CD14-positive monocyte (primary cell): Measurements from ENCODE around the gene HOXB8. TPM values are rescaled to one million over a fixed set of nuclear protein-coding genes. Genes with fewer than 3 reads are reported as not detected.

Experiments
- DNase-seq, 3 donors: peaks; one replicate each; pipeline ENCODE4 v3.0.0-alpha.2; 2011 to 2022
- H2AFZ ChIP-seq: 2 replicates; pipeline ENCODE4 v1.6.0; 2012; ENCODE audit warnings: mild to moderate bottlenecking, low read depth, low read length, inconsistent platforms; ENCODE audit not compliant: insufficient read depth, poor library complexity, severe bottlenecking
- H3K27ac ChIP-seq, 2 donors: 1 replicate in 1 of 2; 2 replicates in 1 of 2; pipeline ENCODE4 v1.5.1; 2012 to 2013; ENCODE audit warnings: low read length in 2 of 2, control low read depth in 1 of 2, inconsistent platforms in 1 of 2, low read depth in 1 of 2, mild to moderate bottlenecking in 1 of 2
- H3K27me3 ChIP-seq, 2 donors: one replicate each; pipeline versions ENCODE4 v1.6.0 to v1.6.1; 2011 to 2013; ENCODE audit warnings: low read length in 2 of 2; ENCODE audit not compliant: control insufficient read depth in 2 of 2, insufficient read depth in 2 of 2
- H3K36me3 ChIP-seq, 2 donors: replicated peaks in 1 of 2; 1 replicate in 1 of 2; 2 replicates in 1 of 2; pipeline versions ENCODE4 v1.5.1 to v1.6.1; 2012 to 2013; ENCODE audit warnings: low read length in 2 of 2, control low read depth in 1 of 2, inconsistent platforms in 1 of 2, mild to moderate bottlenecking in 1 of 2; ENCODE audit not compliant: insufficient read depth in 2 of 2, control insufficient read depth in 1 of 2
- H3K4me1 ChIP-seq, 2 donors: 1 replicate in 1 of 2; 2 replicates in 1 of 2; pipeline versions ENCODE4 v1.5.1 to v1.6.1; 2012 to 2013; ENCODE audit warnings: low read length in 2 of 2, control low read depth in 1 of 2, inconsistent platforms in 1 of 2, mild to moderate bottlenecking in 1 of 2, moderate library complexity in 1 of 2; ENCODE audit not compliant: insufficient read depth in 2 of 2, control insufficient read depth in 1 of 2
- H3K4me2 ChIP-seq: replicated peaks from 2 replicates; pipeline ENCODE3; 2012; ENCODE audit warnings: low read length, moderate library complexity, mild to moderate bottlenecking; ENCODE audit not compliant: poor library complexity, severe bottlenecking; ENCODE audit errors: extremely low read depth
- H3K4me3 ChIP-seq, 3 experiments: fragments of 200-600 bp in 1 of 3; sonication (generic) in 1 of 3; replicated peaks in 1 of 3; 1 replicate in 2 of 3; 2 replicates in 1 of 3; pipeline ENCODE4 v1.5.1; 2011 to 2013; ENCODE audit warnings: low read length in 3 of 3, mild to moderate bottlenecking in 3 of 3, control low read depth in 2 of 3, low read depth in 2 of 3, inconsistent platforms in 1 of 3, moderate library complexity in 1 of 3
- H3K79me2 ChIP-seq: 2 replicates; pipeline ENCODE4 v1.6.0; 2012; ENCODE audit warnings: mild to moderate bottlenecking, control low read depth, inconsistent platforms, low read length, moderate library complexity; ENCODE audit not compliant: insufficient read depth
- H3K9ac ChIP-seq: 2 replicates; pipeline ENCODE4 v1.6.0; 2017; ENCODE audit warnings: low read length, mild to moderate bottlenecking; ENCODE audit not compliant: insufficient read depth, poor library complexity, severe bottlenecking
- H3K9me3 ChIP-seq, 2 donors: replicated peaks in 1 of 2; 1 replicate in 1 of 2; 2 replicates in 1 of 2; pipeline versions ENCODE4 v1.5.1 to v1.6.1; 2012 to 2013; ENCODE audit warnings: low read length in 2 of 2, control low read depth in 1 of 2; ENCODE audit not compliant: control insufficient read depth in 1 of 2, insufficient read depth in 1 of 2
- H4K20me1 ChIP-seq: 2 replicates; pipeline ENCODE4 v1.6.0; 2012; ENCODE audit warnings: mild to moderate bottlenecking, low read length, control low read depth, moderate library complexity; ENCODE audit not compliant: insufficient read depth
- H3K27ac Mint-ChIP-seq, 7 donors: one replicate each; pipeline ENCODE4 v1.8.0; 2020; ENCODE audit warnings: mild to moderate bottlenecking in 7 of 7, mixed read lengths in 7 of 7, moderate library complexity in 6 of 7, inconsistent platforms in 2 of 7
- H3K27me3 Mint-ChIP-seq, 3 donors: one replicate each; pipeline ENCODE4 v1.8.0; 2021 to 2022; ENCODE audit warnings: low read depth in 3 of 3, mild to moderate bottlenecking in 3 of 3, mixed read lengths in 3 of 3, moderate library complexity in 3 of 3, inconsistent platforms in 1 of 3
- H3K36me3 Mint-ChIP-seq, 2 donors: one replicate each; pipeline ENCODE4 v1.8.0; 2020; ENCODE audit warnings: mixed read lengths in 2 of 2, inconsistent platforms in 1 of 2, mild to moderate bottlenecking in 1 of 2
- H3K4me1 Mint-ChIP-seq: one replicate; pipeline ENCODE4 v1.8.0; 2020; ENCODE audit warnings: mild to moderate bottlenecking, mixed read lengths
- H3K4me3 Mint-ChIP-seq, 2 donors: one replicate each; pipeline ENCODE4 v1.8.0; 2020; ENCODE audit warnings: mild to moderate bottlenecking in 2 of 2, mixed read lengths in 2 of 2, moderate library complexity in 1 of 2
- H3K9me3 Mint-ChIP-seq, 7 donors: one replicate each; pipeline ENCODE4 v1.8.0; 2020 to 2022; ENCODE audit warnings: mixed read lengths in 7 of 7, mild to moderate bottlenecking in 6 of 7, moderate library complexity in 6 of 7, inconsistent platforms in 2 of 7
- CTCF ChIP-seq: fragments of 200-600 bp; IDR thresholded peaks from one replicate; pipeline ENCODE4 v1.8.0; 2022; ENCODE audit warnings: antibody characterized with exemption, mild to moderate bottlenecking
- WGBS: methylation state at CpG from one replicate; pipeline ENCODE4 v1.1.5; 2013; ENCODE audit warnings: missing lambda C conversion rate; ENCODE audit not compliant: insufficient coverage; 5-methylcytosine and 5-hydroxymethylcytosine counted together
- intact Hi-C, 2 donors: fragments of 100-400 bp; cut with micrococcal nuclease; formaldehyde crosslinking; loops; one replicate each; pipeline versions ENCODE4 v1.15.0 to v1.15.1; 2023
- polyA plus RNA-seq, 3 donors: library from polyadenylated mRNA; depleted of rRNA in 1 of 3; unstranded in 2 of 3; stranded (reverse) in 1 of 3; fragments of 300-500 nt in 2 of 3; fragments of >200 nt in 1 of 3; fragmentation: Illumina TruSeq in 2 of 3; gene quantifications; 1 replicate in 2 of 3; 2 replicates in 1 of 3; pipeline ENCODE4 v1.2.3, GENCODE V29; 2012 to 2021

HOXB8 gene
- polyA plus RNA-seq, 3 donors, result not detected

- intact Hi-C loops, result no loop called here
- 100% methylated on average over 1 of the region's 5 CpGs for WGBS
These were observed 13.7 kb upstream of the HOXB8 start for GRCh38 chr17:48628649-48629410.

More at GRCh38 chr17:48628649-48629410, 13.7 kb upstream of the HOXB8 start:
- Mint-ChIP-seq H3K36me3 (peaks cover 0 to 3% of the 10 kb centered on the region in 2 donors), H3K4me3 (peak overlapping the region in 1 of 2 donors; percentile 70), H3K4me1 (peaks cover 8% of the 10 kb centered on the region), H3K27ac (no peak overlapping the region), H3K27me3 (peaks cover 86 to 98% (median 94%) of the 10 kb centered on the region in 3 donors), H3K9me3 (peaks cover 0 to 14% (median 3%) of the 10 kb centered on the region in 7 donors)
- H3K27ac ChIP-seq, result no peak overlapping the region
- DNase-seq, result peak in 1 of 3 donors; percentile 15
- TF ChIP-seq CTCF, result no peak
- no peak overlapping the region for H3K4me2 ChIP-seq
- H4K20me1 ChIP-seq, result no peaks in the 10 kb centered on the region
- H3K4me1 ChIP-seq, result peaks cover 5 to 13% of the 10 kb centered on the region in 2 donors
- H3K27me3 ChIP-seq, result peaks cover 66 to 100% of the 10 kb centered on the region in 2 donors
- H3K4me3 ChIP-seq, result no peak overlapping the region
- no peaks in the 10 kb centered on the region for H3K36me3 ChIP-seq
- no peak overlapping the region for H3K9ac ChIP-seq
- peaks cover 0 to 8% of the 10 kb centered on the region in 2 donors for H3K9me3 ChIP-seq
- no peak overlapping the region for H2AFZ ChIP-seq
- H3K79me2 ChIP-seq, result no peaks in the 10 kb centered on the region
